A549 (cell line): Measurements from ENCODE around the gene POLR3GL. TPM values are rescaled to one million over a fixed set of nuclear protein-coding genes. Genes with fewer than 3 reads are reported as not detected.

Experiments used
- ATAC-seq, 2 experiments: fragments of 200-7000 bp in 1 of 2; fragments of >200 bp in 1 of 2; cut with Nextera tagmentation in 1 of 2; cut with Tn5 transposase in 1 of 2; 3 replicates each; pipeline versions ENCODE4 v1.8.0 to v1.9.1; 2018 to 2020; ENCODE audit warnings: mild to moderate bottlenecking in 1 of 2, moderate library complexity in 1 of 2
- CTCF ChIA-PET: fragments of 300-600 bp; sonication (Branson Sonifier 250); formaldehyde crosslinking; extraction: SDS; loops from one replicate; lab custom pipeline; 2021; ENCODE audit warnings: antibody characterized with exemption, inconsistent platforms; lab: Yijun Ruan, JAX
- POLR2A ChIA-PET: fragments of 350-600 bp; formaldehyde crosslinking; extraction: SDS; loops from one replicate; lab custom pipeline; 2021; ENCODE audit warnings: antibody characterized with exemption, inconsistent platforms; lab: Yijun Ruan, JAX
- DNase-seq, 2 experiments: peaks; one replicate each; pipeline versions ENCODE4 v3.0.0 to v3.0.0-alpha.2; 2011 to 2016; ENCODE audit warnings: low read depth in 1 of 2, low spot score in 1 of 2
- FAIRE-seq: peaks from 2 replicates; lab custom pipeline; 2011; peaks lifted over from hg19 to GRCh38; lab: Jason Lieb, UNC
- H3K27ac ChIP-seq, 2 experiments: fragments of >200 bp; sonication (Bioruptor Twin); formaldehyde crosslinking; 3 replicates each; pipeline ENCODE4 v1.5.1; 2016 to 2017
- H3K4me1 ChIP-seq: fragments of >200 bp; sonication (Bioruptor Twin); formaldehyde crosslinking; 3 replicates; pipeline ENCODE4 v1.6.1; 2016
- H3K4me2 ChIP-seq: fragments of >200 bp; sonication (Bioruptor Twin); formaldehyde crosslinking; 3 replicates; pipeline ENCODE4 v1.6.1; 2016
- H3K4me3 ChIP-seq: fragments of >200 bp; sonication (Bioruptor Twin); formaldehyde crosslinking; 3 replicates; pipeline ENCODE4 v1.5.1; 2016
- H3K9me3 ChIP-seq: fragments of >200 bp; sonication (Bioruptor Twin); formaldehyde crosslinking; 3 replicates; pipeline ENCODE4 v1.6.1; 2016
- ATOH8 ChIP-seq: fragments of 250-450 bp; sonication (Bioruptor Pico); IDR thresholded peaks from 2 replicates; pipeline ENCODE4 v1.5.0; 2020; ENCODE audit warnings: low read depth, mild to moderate bottlenecking, moderate library complexity
- BCL3 ChIP-seq: fragments of >200 bp; sonication (Bioruptor Twin); formaldehyde crosslinking; IDR thresholded peaks from 3 replicates; pipeline ENCODE4 v1.6.1; 2016
- CEBPB ChIP-seq, 2 experiments: fragments of >200 bp in 1 of 2; sonication (Bioruptor Twin) in 1 of 2; formaldehyde crosslinking in 1 of 2; IDR thresholded peaks; 2 replicates each; pipeline ENCODE4 v1.6.1; 2012 to 2016
- E2F6 ChIP-seq: IDR thresholded peaks from 2 replicates; pipeline ENCODE4 v1.6.1; 2012; ENCODE audit warnings: low read depth, borderline replicate concordance
- EP300 ChIP-seq, 2 experiments: fragments of >200 bp; sonication (Bioruptor Twin); formaldehyde crosslinking; IDR thresholded peaks; 2 replicates in 1 of 2; 3 replicates in 1 of 2; pipeline ENCODE4 v1.6.1; 2016 to 2017
- FOSB ChIP-seq: fragments of 250-450 bp; sonication (Bioruptor Pico); IDR thresholded peaks from 2 replicates; pipeline ENCODE4 v1.5.0; 2020; ENCODE audit warnings: mild to moderate bottlenecking, moderate library complexity
- JUN ChIP-seq, 2 experiments: fragments of >200 bp; sonication (Bioruptor Twin); formaldehyde crosslinking; IDR thresholded peaks; 2 replicates in 1 of 2; 3 replicates in 1 of 2; pipeline ENCODE4 v1.6.1; 2016 to 2017
- PBX3 ChIP-seq: IDR thresholded peaks from 2 replicates; pipeline ENCODE4 v1.6.1; 2012
- RAD21 ChIP-seq, 2 experiments: fragments of >200 bp in 1 of 2; sonication (Bioruptor Twin) in 1 of 2; formaldehyde crosslinking in 1 of 2; IDR thresholded peaks in 1 of 2; conservative IDR thresholded peaks in 1 of 2; 2 replicates in 1 of 2; 3 replicates in 1 of 2; pipeline ENCODE4 v1.6.1; 2012 to 2018; ENCODE audit warnings: inconsistent platforms in 1 of 2
- RARB ChIP-seq: fragments of 250-450 bp; sonication (Bioruptor Pico); IDR thresholded peaks from 2 replicates; pipeline ENCODE4 v1.8.0; 2021; ENCODE audit warnings: mild to moderate bottlenecking, moderate library complexity
- REST ChIP-seq: fragments of 200-600 bp; sonication (generic); IDR thresholded peaks from 2 replicates; pipeline ENCODE4 v1.6.1; 2016; ENCODE audit warnings: antibody characterized with exemption, mild to moderate bottlenecking, moderate library complexity
- RNF2 ChIP-seq: fragments of 200-600 bp; sonication (generic); IDR thresholded peaks from 2 replicates; pipeline ENCODE4 v1.6.1; 2016; ENCODE audit warnings: low read depth, mild to moderate bottlenecking, antibody characterized with exemption, moderate library complexity, borderline replicate concordance
- SMC3 ChIP-seq: fragments of >200 bp; sonication (Bioruptor Twin); formaldehyde crosslinking; IDR thresholded peaks from 3 replicates; pipeline ENCODE4 v1.6.1; 2018; ENCODE audit warnings: inconsistent platforms
- ZC3H11A ChIP-seq: fragments of 450-650 bp; IDR thresholded peaks from 2 replicates; pipeline ENCODE4 v1.6.1; 2014; ENCODE audit warnings: antibody characterized with exemption, mild to moderate bottlenecking
- whole genome bisulfite sequencing: methylation state at CpG from one replicate; pipeline ENCODE4 v1.1.6; 2017; ENCODE audit errors: missing lambda C conversion rate; 5-methylcytosine and 5-hydroxymethylcytosine counted together
- polyA plus RNA-seq, 4 experiments: library from polyadenylated mRNA; depleted of rRNA in 3 of 4; stranded (reverse); fragments of >200 nt; fragmentation: RNase III in 1 of 4; extraction: RNeasy Plus Mini Kit Qiagen cat#74134 plus additional on column Dnase treatment in 1 of 4; gene quantifications; 2 replicates in 3 of 4; 3 replicates in 1 of 4; pipeline ENCODE4 v1.2.3, GENCODE V29; 2011 to 2017

POLR3GL gene
- polyA plus RNA-seq, 2 of the 4 experiments (the other 2 are of a cell fraction) = 12.6 to 15.7 TPM

GRCh38 chr1:145972580-145972979, 8.1 kb downstream of the POLR3GL start:
- Histone ChIP-seq H3K9me3 (peaks cover 3% of the 10 kb centered on the region; the same call in 1 of the 3 replicates), H3K4me1 (peaks cover 10% of the 10 kb centered on the region; the same call in 1 of the 3 replicates), H3K4me3 (no peak overlapping the region), H3K4me2 (peak overlapping the region; percentile 31; the same call in 2 of the 3 replicates), H3K27ac (peak overlapping the region; percentile 9 to 17; a peak in 1 of 6 replicates)
- ChIA-PET CTCF (interaction anchor here (1.1 to 2.4 kb wide), 3 partner anchors 34 to 110 kb away, joined by 3 to 13 read pairs (median 7); no protein-coding TSS in a partner anchor), POLR2A (no interaction called here)
- FAIRE-seq (no peak), DNase-seq (peak in 1 of 2 experiments; percentile 42), ATAC-seq (peak; percentile 55 to 58; a peak in 3 of 6 replicates)
- 32% methylated on average over 7 of the region's 7 CpGs for WGBS
- TF ChIP-seq EP300 (IDR thresholded peaks at IDR 0.05) (no peak), CEBPB (IDR thresholded peaks at IDR 0.05) (peak; percentile 64 to 65), ATOH8 (no peak), JUN (IDR thresholded peaks at IDR 0.05) (0 out of 5 replicates have a peak, but pooled peaks of 1 of the 2 experiments have one; percentile 41), FOSB (CRISPR knock-in tag) (no peak)

GRCh38 chr1:145974721-145975120, 10.2 kb downstream of the POLR3GL start:
- DNase-seq (no peak), ATAC-seq (no peak), FAIRE-seq (no peak)
- Histone ChIP-seq H3K4me1 (peaks cover 19% of the 10 kb centered on the region; the same call in 2 of the 3 replicates), H3K4me3 (no peak overlapping the region), H3K9me3 (no peaks in the 10 kb centered on the region), H3K27ac (no peak overlapping the region), H3K4me2 (no peak overlapping the region)
- ChIA-PET POLR2A (no interaction called here), CTCF (interaction anchor here (1.0 to 24.2 kb wide), 4 partner anchors 17 to 128 kb away, joined by 3 to 566 read pairs (median 76); partner anchors contain the start of genes HJV and TXNIP)
- TF ChIP-seq RAD21 (conservative IDR thresholded peaks at IDR 0.05 in 1 of 2, IDR thresholded peaks at IDR 0.05 in 1 of 2) (no peak), E2F6 (no peak), RNF2 (no peak), SMC3 (no peak), PBX3 (no peak), RARB (CRISPR knock-in tag) (no peak), REST (no peak), ZC3H11A (no peak), BCL3 (no peak)
- 60% methylated on average over 7 of the region's 7 CpGs for WGBS
